ENCODE data around the gene ROBO2.

Gene ROBO2

DNA sequence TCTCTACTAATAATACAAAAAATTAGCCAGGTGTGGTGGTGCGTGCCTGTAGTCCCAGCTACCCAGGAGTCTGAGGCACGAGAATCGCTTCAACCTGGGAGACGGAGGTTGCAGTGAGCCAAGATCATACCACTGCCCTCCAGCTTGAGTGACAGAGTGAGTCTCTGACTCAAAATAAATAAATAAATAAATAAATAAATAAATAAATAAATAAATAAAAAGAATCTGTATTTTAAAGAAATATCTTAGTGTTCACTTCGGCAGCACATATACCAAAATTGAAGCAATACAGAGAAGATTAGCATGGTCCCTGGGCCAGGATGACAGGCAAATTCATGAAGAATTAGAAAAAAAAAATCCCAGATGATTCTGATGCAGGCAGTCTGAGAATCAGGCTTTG lies 51.9 kb downstream of the ROBO2 start:
- TF ChIP-seq JUND (IDR thresholded peaks at IDR 0.05; ENCODE audit: low read depth): no peak
- DNase-seq (ENCODE audit: low read depth in 1 of 2, low spot score in 1 of 2): no peak
- in situ Hi-C loops (cut with HindIII; ENCODE audit: low pct_unique_long_range_greater_than_20kb, low sequenced_read_pairs): no loop called here

DNA sequence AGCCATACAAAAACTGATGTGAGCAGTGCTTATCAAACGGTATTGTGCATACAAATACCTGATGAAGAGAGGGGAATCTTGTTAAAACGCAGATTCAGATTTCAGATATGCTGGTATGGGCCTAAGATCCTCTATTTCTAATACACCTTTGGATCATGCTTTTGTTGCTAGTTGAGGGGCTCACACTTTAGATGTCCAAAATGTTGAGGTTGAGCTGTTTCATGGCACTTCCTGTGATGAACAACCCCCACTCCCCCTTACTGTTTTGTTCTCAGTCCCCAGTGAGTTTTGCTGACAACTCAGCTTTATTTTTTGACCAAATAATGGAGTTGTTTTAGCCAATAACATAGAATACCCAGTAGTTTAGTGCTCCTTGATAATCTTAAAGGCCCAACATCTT lies 53.2 kb downstream of the ROBO2 start:
- in situ Hi-C loops (cut with HindIII; ENCODE audit: low pct_unique_long_range_greater_than_20kb, low sequenced_read_pairs): no loop called here
- no peak for DNase-seq (ENCODE audit: low read depth in 1 of 2, low spot score in 1 of 2)
- no peak for TF ChIP-seq JUND (IDR thresholded peaks at IDR 0.05; ENCODE audit: low read depth)

DNA sequence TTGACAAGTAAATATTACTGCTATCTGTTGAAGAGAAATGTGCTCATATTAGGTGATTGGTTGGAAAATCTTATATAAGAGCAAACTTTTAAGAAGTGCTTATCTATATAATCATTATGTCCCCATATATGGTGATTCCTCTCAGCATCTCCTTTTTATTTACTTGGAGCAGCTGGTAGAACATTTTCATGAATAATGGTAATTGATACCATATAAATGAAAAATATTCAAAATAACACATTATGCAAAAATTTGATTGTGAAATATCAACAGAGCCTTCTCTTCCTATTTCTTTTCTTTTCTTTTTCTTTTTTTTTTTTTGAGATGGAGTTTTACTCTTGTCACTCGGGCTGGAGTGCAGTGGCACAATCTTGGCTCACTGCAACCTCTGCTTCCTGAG lies 56.2 kb downstream of the ROBO2 start:
- no peak for TF ChIP-seq JUND (IDR thresholded peaks at IDR 0.05; ENCODE audit: low read depth)
- DNase-seq (ENCODE audit: low read depth in 1 of 2, low spot score in 1 of 2): no peak
- in situ Hi-C loops (cut with HindIII; ENCODE audit: low pct_unique_long_range_greater_than_20kb, low sequenced_read_pairs): no loop called here

DNA sequence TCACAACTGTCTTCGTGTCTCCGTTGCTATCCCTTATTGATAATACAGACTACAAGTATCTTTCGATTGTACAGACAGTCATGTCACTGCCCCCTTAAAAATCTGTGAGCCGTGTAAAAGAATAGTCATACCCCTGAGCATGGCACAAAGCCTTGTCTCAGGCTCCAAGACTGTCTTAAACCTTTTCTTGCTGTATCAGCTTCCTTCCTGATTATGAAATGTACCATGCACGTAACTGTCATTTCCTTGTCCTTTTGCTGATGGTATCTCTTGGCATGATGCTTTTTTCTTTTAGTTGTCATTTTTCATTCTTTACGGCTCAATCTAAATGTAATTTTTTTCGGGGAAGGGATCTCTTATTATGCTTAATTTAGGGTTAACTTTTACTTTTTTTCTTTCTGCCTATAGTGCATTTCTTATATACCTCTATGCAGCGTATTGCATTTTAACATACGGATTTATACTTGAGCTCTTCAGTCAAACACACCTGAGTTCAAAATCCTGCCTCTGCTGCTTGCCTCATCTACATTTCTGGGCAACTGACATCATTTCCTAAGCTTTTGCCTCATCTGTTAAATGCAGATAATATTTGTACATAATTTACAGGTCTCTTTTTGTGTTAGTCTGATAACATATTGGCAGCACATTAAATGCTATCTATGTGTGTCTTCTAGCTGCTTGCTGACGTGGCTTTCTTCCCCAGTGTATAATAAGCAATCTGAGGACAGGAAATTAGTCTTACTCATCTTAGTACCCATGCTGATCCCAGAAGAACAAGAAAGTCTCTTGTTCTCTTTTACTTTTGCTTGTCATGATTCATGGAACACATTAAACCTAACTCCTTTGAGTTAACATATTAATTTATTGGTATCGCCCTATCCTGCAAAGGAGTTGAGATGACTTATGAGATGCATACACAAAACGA lies 57.3 kb downstream of the ROBO2 start:
- DNase-seq (ENCODE audit: low read depth in 1 of 2, low spot score in 1 of 2): no peak
- in situ Hi-C loops (cut with HindIII; ENCODE audit: low pct_unique_long_range_greater_than_20kb, low sequenced_read_pairs): no loop called here

DNA sequence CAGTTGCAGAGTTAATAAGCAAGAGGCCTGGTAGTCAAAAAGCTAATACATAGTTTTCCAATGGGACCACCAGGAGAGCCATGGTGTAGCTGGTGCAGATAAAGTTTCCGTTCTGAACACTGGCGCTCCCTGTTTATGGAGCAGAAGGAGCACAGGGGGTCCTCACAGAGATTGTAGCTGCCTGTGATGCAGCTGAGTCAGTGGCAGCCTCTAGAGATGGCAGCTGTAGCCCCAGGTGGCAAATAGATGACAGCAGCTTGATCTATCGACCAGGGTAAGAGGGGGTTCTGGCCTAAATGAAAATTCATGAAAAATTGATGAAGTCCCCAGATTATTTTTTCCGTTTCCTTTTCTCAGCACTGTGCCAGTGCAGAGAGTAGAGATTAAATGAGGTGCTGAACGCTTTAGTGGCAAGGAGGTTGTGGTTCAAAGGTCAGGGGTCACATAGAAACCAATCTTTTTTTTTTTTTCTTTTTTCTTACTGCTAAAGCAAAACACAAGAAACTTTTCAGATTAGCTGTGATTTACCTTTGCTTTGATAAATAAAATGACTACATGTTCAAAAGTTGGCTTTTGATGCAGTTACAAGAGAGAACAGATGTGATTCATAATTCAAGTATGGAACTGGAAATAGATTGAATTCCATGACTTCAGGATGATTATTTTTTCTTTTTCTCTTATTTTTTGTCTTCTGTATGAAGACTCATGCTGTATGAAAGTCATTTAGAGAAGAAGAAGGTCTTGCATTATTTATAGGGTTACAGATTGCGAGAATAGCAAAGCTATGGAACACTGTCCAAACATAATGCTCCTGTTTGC lies 63.3 kb downstream of the ROBO2 start:
- DNase-seq (ENCODE audit: low read depth in 1 of 2, low spot score in 1 of 2): no peak
- TF ChIP-seq JUND (IDR thresholded peaks at IDR 0.05; ENCODE audit: low read depth): no peak
- in situ Hi-C loops (cut with HindIII; ENCODE audit: low pct_unique_long_range_greater_than_20kb, low sequenced_read_pairs): no loop called here

More for the DNA sequence above, 57.3 kb downstream of the ROBO2 start:
- TF ChIP-seq JUND (IDR thresholded peaks at IDR 0.05; ENCODE audit: low read depth): no peak

DNA sequence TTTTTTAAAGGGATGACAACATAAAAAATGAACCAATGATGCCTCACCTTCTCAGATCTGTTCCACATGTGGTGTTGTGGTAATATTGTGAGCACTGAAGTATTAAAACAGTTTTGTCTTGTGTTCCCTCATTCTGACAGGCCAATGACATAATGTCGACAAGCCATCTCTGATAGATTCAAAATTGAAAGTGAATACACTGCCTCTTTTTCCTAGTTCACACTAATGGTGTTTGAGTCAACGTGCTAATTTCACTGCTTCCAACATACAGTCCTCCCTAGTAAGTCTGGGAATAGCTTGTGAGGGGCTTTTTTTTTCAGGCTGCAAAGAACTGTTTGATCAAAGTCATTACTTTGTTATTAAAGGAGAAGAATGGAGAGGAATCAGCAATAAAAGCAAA lies 82.8 kb downstream of the ROBO2 start:
- no peak for TF ChIP-seq JUND (IDR thresholded peaks at IDR 0.05; ENCODE audit: low read depth)
- in situ Hi-C loops (cut with HindIII; ENCODE audit: low pct_unique_long_range_greater_than_20kb, low sequenced_read_pairs): no loop called here
- DNase-seq (ENCODE audit: low read depth in 1 of 2, low spot score in 1 of 2): no peak

DNA sequence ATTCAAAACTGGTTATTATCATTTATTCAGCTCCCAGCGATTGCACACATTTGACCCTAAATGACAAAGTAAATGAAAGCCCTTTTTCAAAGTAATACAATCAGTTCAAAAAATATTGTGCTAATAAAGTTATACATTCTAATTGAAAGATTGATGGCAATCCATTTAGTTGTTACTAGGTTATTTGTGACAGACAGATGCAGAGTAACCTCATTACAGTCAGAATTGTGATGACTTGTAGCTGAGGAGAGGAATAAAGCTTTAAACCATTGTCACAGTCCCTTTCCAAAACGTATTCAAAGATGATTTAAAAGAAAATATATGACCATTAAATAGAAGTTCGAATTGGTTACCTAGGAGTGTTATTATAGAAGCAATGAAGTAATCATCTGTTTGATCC lies 86.1 kb downstream of the ROBO2 start:
- no peak for TF ChIP-seq JUND (IDR thresholded peaks at IDR 0.05; ENCODE audit: low read depth)
- in situ Hi-C loops (cut with HindIII; ENCODE audit: low pct_unique_long_range_greater_than_20kb, low sequenced_read_pairs): no loop called here
- no peak for DNase-seq (ENCODE audit: low read depth in 1 of 2, low spot score in 1 of 2)

DNA sequence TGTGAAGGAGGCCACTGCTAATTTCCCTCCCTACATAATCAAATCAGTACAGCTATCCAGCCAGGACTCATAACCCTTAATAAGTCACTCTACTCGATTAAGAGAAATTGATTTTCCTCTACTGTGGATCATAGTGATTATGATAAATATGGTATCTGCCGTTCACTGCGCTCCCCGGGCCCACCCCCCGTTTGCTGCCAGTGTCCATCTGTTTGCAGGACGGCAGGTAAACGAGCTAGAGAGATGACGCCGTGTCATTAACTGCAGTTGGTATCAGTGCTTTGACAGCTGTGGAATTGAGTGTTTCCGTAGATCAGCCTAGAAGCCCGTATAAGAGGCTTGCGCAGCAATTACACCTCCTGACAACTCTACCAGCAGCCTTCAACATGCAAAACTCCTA lies 94.9 kb downstream of the ROBO2 start:
- in situ Hi-C loops (cut with HindIII; ENCODE audit: low pct_unique_long_range_greater_than_20kb, low sequenced_read_pairs): no loop called here
- DNase-seq (ENCODE audit: low read depth in 1 of 2, low spot score in 1 of 2): no peak
- no peak for TF ChIP-seq JUND (IDR thresholded peaks at IDR 0.05; ENCODE audit: low read depth)

DNA sequence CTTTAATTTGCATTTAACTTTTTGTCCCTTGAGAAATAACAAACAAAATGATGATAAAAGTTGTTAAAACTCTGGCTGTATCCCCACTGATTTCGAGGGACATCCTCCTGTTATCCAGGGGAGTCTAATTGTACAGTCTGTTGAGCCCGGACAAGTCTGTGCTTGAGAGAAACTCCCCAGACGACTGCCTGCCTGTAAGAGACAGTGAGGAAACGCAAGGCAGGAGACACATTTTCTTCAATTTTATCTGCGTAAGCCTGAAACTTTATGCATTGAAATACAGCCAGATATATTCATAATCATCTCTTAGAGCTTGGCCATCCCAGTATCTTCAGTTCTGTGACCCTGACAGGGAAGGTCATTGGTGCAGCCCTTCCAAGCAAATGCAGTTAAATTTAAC lies 97.7 kb downstream of the ROBO2 start:
- in situ Hi-C loops (cut with HindIII; ENCODE audit: low pct_unique_long_range_greater_than_20kb, low sequenced_read_pairs): no loop called here
- DNase-seq (ENCODE audit: low read depth in 1 of 2, low spot score in 1 of 2): no peak
- no peak for TF ChIP-seq JUND (IDR thresholded peaks at IDR 0.05; ENCODE audit: low read depth)

DNA sequence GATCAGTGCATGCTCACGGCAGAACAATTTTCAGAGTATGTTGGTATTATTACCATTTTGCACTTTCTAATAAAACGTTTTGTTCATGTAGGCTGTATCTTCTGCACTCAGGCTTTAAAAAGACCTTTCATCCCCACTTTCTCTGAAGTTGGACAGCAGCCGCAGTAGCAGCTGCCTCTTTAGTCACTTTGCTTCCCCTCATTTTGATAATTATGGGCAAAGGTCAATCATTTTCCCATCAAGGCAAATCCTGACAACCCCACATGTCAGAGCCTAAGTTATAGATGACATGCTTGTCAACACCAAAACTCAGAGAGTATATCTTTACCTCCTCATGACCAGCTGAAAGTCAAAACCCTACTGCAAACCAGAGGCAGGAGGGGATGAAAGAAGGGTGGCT lies 99.7 kb downstream of the ROBO2 start:
- DNase-seq (ENCODE audit: low read depth in 1 of 2, low spot score in 1 of 2): no peak
- in situ Hi-C loops (cut with HindIII; ENCODE audit: low pct_unique_long_range_greater_than_20kb, low sequenced_read_pairs): no loop called here
- TF ChIP-seq JUND (IDR thresholded peaks at IDR 0.05; ENCODE audit: low read depth): no peak

DNA sequence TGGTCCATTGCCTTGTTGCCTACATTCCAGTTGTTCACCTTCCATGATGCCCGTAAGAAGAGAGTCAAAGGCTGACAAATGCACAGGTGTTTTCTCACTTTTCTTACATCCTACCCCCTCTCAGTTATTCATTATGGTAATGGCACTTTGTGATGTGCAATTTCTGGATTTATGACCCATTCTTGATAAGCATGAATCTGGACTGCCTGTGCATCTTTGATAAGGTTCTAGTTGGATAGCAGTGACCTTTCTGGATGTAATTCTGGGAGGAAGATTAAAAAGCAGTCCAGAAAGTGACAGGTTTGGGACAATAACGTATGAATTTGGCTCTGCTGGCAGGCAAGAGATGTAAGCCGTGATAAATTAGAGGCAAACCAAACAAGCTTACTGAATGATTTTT lies 101.5 kb downstream of the ROBO2 start:
- in situ Hi-C loops (cut with HindIII; ENCODE audit: low pct_unique_long_range_greater_than_20kb, low sequenced_read_pairs): no loop called here
- TF ChIP-seq JUND (IDR thresholded peaks at IDR 0.05; ENCODE audit: low read depth): no peak
- DNase-seq (ENCODE audit: low read depth in 1 of 2, low spot score in 1 of 2): no peak

DNA sequence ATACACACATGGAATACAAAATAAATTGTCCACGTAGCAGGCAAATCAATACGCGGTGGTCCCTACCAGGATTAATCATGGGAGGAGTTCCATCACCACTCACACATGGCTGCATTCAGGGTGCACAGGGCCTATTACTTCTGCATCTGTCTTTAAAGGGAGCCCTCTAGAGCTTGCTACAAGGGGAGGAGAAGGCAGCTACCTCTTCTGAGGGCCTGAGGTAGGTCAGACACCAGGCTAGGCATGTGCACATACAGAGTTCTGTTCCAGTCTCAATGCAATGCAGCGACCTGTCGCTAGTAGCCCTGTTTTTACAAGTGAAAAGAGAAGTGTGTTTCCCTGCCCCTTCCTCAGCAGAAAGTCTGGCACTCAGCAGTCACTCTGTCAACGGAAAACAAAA lies 102.7 kb downstream of the ROBO2 start:
- no peak for DNase-seq (ENCODE audit: low read depth in 1 of 2, low spot score in 1 of 2)
- no peak for TF ChIP-seq JUND (IDR thresholded peaks at IDR 0.05; ENCODE audit: low read depth)
- in situ Hi-C loops (cut with HindIII; ENCODE audit: low pct_unique_long_range_greater_than_20kb, low sequenced_read_pairs): no loop called here

DNA sequence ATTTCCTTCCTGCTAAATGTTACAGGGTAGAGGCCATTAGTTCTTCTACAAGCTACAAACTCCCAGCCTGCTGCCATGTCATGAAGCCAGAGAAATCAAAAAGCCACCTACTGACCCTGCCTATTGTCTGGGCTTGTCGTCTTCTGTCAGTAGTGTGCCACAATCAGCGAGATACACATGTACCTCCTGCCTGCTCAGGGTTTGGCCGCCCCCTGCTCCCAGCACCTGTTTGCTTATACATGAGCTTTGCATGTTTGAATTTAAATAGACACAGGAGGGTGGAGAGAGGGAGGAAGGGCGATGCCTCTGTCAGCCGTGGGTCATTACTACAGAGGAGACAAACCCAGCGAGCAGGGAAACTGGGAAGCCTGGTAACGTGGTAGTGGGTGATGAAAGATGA lies 106.1 kb downstream of the ROBO2 start:
- in situ Hi-C loops (cut with HindIII; ENCODE audit: low pct_unique_long_range_greater_than_20kb, low sequenced_read_pairs): no loop called here
- no peak for DNase-seq (ENCODE audit: low read depth in 1 of 2, low spot score in 1 of 2)
- TF ChIP-seq JUND (IDR thresholded peaks at IDR 0.05; ENCODE audit: low read depth): no peak

Data from T47D (cell line).